Activated naive CD4-positive, alpha-beta T cell treated with Interleukin-2 at 50 U/mL for 16 hours (primary cell): ENCODE results near the gene NR2F1-AS1.

Source experiments
- DNase-seq: peaks from one replicate; pipeline ENCODE4 v3.0.0-alpha.2; 2020

Gene NR2F1-AS1

GRCh38 chr5:93580927-93581445 lies at the start of gene NR2F1-AS1:
Gene NR2F1-AS1, minus strand, starts transcription at chr5:93581219.
- DNase-seq: no peak

GRCh38 chr5:93626801-93627200 lies 45.8 kb upstream of the NR2F1-AS1 start:
- DNase-seq: no peak

GRCh38 chr5:93623153-93623552 lies 42.1 kb upstream of the NR2F1-AS1 start:
- DNase-seq: no peak

- peak; percentile 30 for DNase-seq
Measured at GRCh38 chr5:93622240-93622885, 41.3 kb upstream of the NR2F1-AS1 start.

GRCh38 chr5:93621327-93621798 lies 40.3 kb upstream of the NR2F1-AS1 start:
- DNase-seq: no peak

GRCh38 chr5:93620487-93621326 lies 39.7 kb upstream of the NR2F1-AS1 start:
- DNase-seq: peak; percentile 60

- DNase-seq: no peak
Measured at GRCh38 chr5:93616538-93617174, 35.6 kb upstream of the NR2F1-AS1 start.

- no peak for DNase-seq
Measured at GRCh38 chr5:93612855-93613243, 31.8 kb upstream of the NR2F1-AS1 start.

GRCh38 chr5:93611976-93612854 lies 31.2 kb upstream of the NR2F1-AS1 start:
- DNase-seq: no peak

- no peak for DNase-seq
Measured at GRCh38 chr5:93611273-93611975, 30.4 kb upstream of the NR2F1-AS1 start.

GRCh38 chr5:93610581-93611272 lies 29.7 kb upstream of the NR2F1-AS1 start:
- DNase-seq: no peak

- DNase-seq: no peak
Measured at GRCh38 chr5:93609762-93610161, 28.7 kb upstream of the NR2F1-AS1 start.

- DNase-seq: no peak
Measured at GRCh38 chr5:93608855-93609254, 27.8 kb upstream of the NR2F1-AS1 start.

GRCh38 chr5:93607367-93608258 lies 26.6 kb upstream of the NR2F1-AS1 start:
- no peak for DNase-seq

GRCh38 chr5:93606382-93606752 lies 25.3 kb upstream of the NR2F1-AS1 start:
- no peak for DNase-seq

- DNase-seq: no peak
Measured at GRCh38 chr5:93604644-93605515, 23.9 kb upstream of the NR2F1-AS1 start.

GRCh38 chr5:93603793-93604643 lies 23.0 kb upstream of the NR2F1-AS1 start:
- DNase-seq: no peak
